Measurements from ENCODE around the gene MTMR3.
"Not testable (repeated sequence)": the region's sequence is repeated elsewhere in the genome, so short reads cannot be mapped to it uniquely, and the experiment has no call there.

MTMR3 gene

DNA sequence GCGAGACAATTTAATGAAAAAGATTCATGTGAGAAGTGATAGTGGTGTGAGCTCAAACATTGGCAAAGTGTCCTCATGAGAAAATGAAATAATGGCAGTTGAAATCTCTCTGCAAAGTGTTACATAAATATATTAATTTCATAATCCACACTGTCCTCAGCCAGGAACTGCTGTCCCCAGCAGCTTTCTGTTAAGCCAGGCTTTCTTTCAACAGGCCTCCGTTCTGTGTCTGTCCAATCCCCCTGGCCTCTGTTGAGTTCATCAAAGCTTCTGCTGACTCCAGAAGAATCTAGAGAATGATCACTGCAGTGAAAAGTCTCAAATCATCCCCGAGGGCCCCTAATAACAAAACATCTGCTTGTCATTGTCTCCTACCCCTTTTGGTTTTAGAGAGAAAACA lies 34.9 kb upstream of the MTMR3 start:
- Histone ChIP-seq H3K9ac (ENCODE audit: low read depth, low read length) (no peak overlapping the region), H3K36me3 (ENCODE audit: insufficient read depth, low read depth, low read length) (no peaks in the 10 kb centered on the region), H3K4me1 (ENCODE audit: insufficient read depth, low read length) (no peaks in the 10 kb centered on the region), H3K27ac (ENCODE audit: low read length) (no peak overlapping the region), H3K27me3 (ENCODE audit: insufficient read depth, low read length) (no peaks in the 10 kb centered on the region), H3K4me3 (ENCODE audit: low read length) (no peak overlapping the region), H3K9me3 (ENCODE audit: insufficient read depth, low read depth, low read length) (peaks cover 5% of the 10 kb centered on the region; the same call in 1 of the 2 replicates)

DNA sequence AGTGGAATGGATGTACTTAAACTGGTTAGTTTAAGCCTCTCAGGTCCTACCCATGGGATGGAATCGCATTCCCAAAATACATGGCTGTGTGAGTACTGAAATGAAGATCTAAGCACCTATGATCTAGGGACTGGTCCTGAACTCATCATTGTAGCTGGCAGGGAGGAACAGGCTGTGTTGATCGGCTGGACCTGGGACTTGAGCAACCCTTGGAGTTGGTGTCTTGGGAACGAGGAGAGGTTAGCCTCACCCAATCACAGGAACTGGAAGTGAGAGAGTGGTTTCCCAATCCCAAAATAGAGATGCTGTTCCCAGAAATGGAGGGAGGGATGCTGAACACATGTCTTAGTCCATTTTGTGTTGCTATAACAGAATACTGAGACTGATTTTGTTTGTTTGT lies 28.5 kb upstream of the MTMR3 start:
- no peaks in the 10 kb centered on the region for H3K4me1 ChIP-seq (ENCODE audit: insufficient read depth, low read length)
- H3K9me3 ChIP-seq (ENCODE audit: insufficient read depth, low read depth, low read length), result no peaks in the 10 kb centered on the region
- no peaks in the 10 kb centered on the region for H3K36me3 ChIP-seq (ENCODE audit: insufficient read depth, low read depth, low read length)
- no peaks in the 10 kb centered on the region for H3K27me3 ChIP-seq (ENCODE audit: insufficient read depth, low read length)
- no peak overlapping the region for H3K4me3 ChIP-seq (ENCODE audit: low read length)
- H3K9ac ChIP-seq (ENCODE audit: low read depth, low read length), result no peak overlapping the region
- H3K27ac ChIP-seq (ENCODE audit: low read length), result no peak overlapping the region

DNA sequence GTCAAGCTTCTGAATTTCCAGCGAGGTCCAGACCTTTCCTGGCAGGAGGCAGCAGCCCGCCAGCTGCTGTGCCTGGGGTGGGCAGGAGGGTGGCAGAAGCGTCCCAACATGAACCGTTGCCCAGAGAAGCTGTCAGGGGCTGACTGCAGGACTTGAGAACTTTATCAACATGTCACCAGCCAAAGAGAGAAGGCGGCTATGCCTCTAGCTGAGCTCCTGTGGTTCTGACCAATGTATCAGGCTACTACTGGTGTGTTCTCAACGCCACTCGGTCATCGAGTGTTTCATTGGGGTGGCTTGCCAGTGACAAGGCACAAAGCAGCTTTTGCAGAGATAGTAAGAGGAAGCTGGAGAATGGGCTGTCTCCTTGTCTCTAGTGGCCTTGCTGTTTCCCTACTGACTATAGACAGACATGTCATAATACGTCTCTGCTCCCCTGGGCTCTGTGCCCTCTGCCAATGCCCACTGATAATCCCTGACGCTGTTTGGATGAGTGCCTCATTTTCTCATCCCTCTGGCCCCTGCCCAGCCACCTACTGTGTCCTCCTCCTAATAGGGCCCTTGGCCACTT lies 27.3 kb upstream of the MTMR3 start:
- H3K9ac ChIP-seq (ENCODE audit: low read depth, low read length), result no peak overlapping the region
- no peak overlapping the region for H3K4me3 ChIP-seq (ENCODE audit: low read length)
- no peaks in the 10 kb centered on the region for H3K9me3 ChIP-seq (ENCODE audit: insufficient read depth, low read depth, low read length)
- H3K27ac ChIP-seq (ENCODE audit: low read length), result no peak overlapping the region
- H3K4me1 ChIP-seq (ENCODE audit: insufficient read depth, low read length), result no peaks in the 10 kb centered on the region
- H3K36me3 ChIP-seq (ENCODE audit: insufficient read depth, low read depth, low read length), result no peaks in the 10 kb centered on the region
- H3K27me3 ChIP-seq (ENCODE audit: insufficient read depth, low read length), result no peaks in the 10 kb centered on the region

DNA sequence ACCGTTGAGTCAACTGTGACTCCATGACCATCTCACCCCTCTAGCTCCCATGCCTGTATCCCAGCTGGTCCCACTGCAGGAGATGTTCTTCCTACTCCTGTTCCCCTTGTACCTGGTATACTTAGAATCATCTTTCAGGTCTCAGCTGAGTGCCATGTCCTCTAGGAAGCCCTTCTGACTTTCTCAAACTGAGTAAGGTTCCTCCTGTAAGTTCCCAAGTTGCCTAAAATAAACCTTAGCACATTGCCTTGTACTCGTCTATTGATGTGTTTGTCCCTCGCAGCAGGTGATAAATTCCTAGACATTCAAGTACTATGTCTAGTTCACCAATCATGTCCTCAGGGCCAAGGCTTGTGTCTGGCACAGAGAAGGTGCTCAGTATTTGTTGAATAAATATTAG lies 26.5 kb upstream of the MTMR3 start:
- no peaks in the 10 kb centered on the region for H3K9me3 ChIP-seq (ENCODE audit: insufficient read depth, low read depth, low read length)
- H3K4me3 ChIP-seq (ENCODE audit: low read length), result no peak overlapping the region
- H3K4me1 ChIP-seq (ENCODE audit: insufficient read depth, low read length), result no peaks in the 10 kb centered on the region
- no peak overlapping the region for H3K9ac ChIP-seq (ENCODE audit: low read depth, low read length)
- H3K27ac ChIP-seq (ENCODE audit: low read length), result no peak overlapping the region
- H3K27me3 ChIP-seq (ENCODE audit: insufficient read depth, low read length), result no peaks in the 10 kb centered on the region
- H3K36me3 ChIP-seq (ENCODE audit: insufficient read depth, low read depth, low read length), result no peaks in the 10 kb centered on the region

DNA sequence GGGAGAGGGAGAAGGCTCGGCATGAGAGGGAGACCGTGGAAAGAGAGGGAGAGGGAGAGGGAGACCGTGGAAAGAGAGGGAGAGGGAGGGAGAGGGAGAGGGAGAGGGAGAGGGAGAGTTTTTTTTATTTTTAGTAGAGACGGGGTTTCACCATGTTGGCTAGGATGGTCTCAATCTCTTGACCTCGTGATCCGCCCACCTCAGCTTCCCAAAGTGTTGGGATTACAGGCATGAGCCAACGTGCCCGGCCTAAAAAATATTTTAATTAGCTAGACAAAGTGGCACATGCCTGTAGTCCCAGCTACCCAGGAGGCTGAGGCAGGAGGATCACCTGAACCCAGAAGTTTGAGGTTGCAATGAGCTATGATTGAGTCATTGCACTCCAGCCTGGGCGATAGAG lies 23.9 kb upstream of the MTMR3 start:
- not testable (repeated sequence) for H3K27me3 ChIP-seq (ENCODE audit: insufficient read depth, low read length); H3K4me3 ChIP-seq (ENCODE audit: low read length); H3K9ac ChIP-seq (ENCODE audit: low read depth, low read length); H3K36me3 ChIP-seq (ENCODE audit: insufficient read depth, low read depth, low read length); H3K4me1 ChIP-seq (ENCODE audit: insufficient read depth, low read length); H3K9me3 ChIP-seq (ENCODE audit: insufficient read depth, low read depth, low read length); H3K27ac ChIP-seq (ENCODE audit: low read length)

DNA sequence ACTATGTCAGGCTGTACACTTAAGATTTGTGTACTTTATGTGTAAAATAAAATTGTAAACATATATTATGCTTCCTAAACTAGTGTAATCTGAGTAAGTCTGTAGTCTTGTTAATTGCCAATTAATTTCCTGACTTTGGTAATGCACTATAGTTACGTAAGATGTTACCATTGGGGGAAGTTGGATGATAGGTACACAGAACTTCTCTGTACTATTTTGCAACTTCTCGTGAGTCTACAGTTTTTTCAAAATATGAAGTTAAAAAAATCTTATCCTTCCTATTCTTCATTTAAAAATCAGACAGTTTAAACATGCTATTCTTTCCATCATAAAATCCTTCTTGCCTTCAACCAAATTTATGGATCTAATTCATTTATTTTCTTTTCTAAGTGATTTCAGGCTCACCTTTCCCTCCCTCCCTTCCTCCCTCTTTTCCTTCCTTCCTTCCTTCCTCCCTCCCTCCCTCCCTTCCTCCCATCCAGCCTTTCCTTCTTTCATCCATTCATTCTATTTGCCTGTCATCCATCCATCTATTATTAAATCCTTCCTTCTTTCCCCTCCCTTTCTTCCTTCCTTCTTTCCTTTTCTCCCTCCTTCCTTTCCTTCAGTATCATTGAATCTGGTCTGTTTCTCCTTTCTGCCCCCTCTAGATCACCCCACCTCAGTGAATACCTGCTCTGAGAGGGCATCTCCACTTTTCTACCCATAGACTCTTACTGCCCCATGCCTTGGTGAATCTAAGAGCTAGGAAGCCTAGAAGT lies 22.8 kb upstream of the MTMR3 start:
- no peak overlapping the region for H3K27ac ChIP-seq (ENCODE audit: low read length)

DNA sequence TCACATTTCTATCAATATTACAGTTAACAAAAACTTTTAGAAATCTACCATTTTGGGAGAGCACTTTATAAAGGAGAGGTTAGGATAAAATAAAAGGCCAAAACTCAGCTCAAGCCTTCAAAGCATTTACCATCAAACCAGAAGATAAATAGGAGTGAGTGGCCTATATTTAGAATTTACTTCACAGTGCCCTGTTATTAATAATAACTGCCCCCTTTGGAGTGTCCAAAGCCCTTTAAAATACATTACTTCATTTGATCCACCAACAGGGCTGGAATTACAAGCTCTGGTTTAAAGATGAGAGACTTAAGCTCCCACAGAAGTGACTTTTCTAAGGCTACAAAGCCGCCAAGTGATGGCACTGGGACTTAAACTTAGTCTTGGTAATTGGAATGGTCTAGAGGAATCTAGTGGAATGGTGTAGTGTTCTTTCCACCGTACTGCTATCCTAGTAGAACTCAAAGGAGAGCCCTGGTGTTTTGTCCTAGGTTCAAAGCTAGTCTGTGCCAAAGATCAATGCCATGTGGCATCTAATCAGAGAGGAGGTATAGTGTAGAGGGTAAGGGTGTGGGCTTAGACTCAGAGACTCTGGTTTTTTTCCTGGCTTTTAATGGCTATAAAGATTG lies 21.2 kb upstream of the MTMR3 start:
- no peaks in the 10 kb centered on the region for H3K27me3 ChIP-seq (ENCODE audit: insufficient read depth, low read length)
- no peaks in the 10 kb centered on the region for H3K9me3 ChIP-seq (ENCODE audit: insufficient read depth, low read depth, low read length)
- no peak overlapping the region for H3K9ac ChIP-seq (ENCODE audit: low read depth, low read length)
- no peak overlapping the region for H3K4me3 ChIP-seq (ENCODE audit: low read length)
- no peaks in the 10 kb centered on the region for H3K4me1 ChIP-seq (ENCODE audit: insufficient read depth, low read length)
- no peaks in the 10 kb centered on the region for H3K36me3 ChIP-seq (ENCODE audit: insufficient read depth, low read depth, low read length)
- no peak overlapping the region for H3K27ac ChIP-seq (ENCODE audit: low read length)

More for the DNA sequence above, 22.8 kb upstream of the MTMR3 start:
- Histone ChIP-seq H3K9me3 (ENCODE audit: insufficient read depth, low read depth, low read length) (no peaks in the 10 kb centered on the region), H3K9ac (ENCODE audit: low read depth, low read length) (no peak overlapping the region), H3K36me3 (ENCODE audit: insufficient read depth, low read depth, low read length) (no peaks in the 10 kb centered on the region), H3K4me3 (ENCODE audit: low read length) (no peak overlapping the region), H3K4me1 (ENCODE audit: insufficient read depth, low read length) (no peaks in the 10 kb centered on the region), H3K27me3 (ENCODE audit: insufficient read depth, low read length) (no peaks in the 10 kb centered on the region)

DNA sequence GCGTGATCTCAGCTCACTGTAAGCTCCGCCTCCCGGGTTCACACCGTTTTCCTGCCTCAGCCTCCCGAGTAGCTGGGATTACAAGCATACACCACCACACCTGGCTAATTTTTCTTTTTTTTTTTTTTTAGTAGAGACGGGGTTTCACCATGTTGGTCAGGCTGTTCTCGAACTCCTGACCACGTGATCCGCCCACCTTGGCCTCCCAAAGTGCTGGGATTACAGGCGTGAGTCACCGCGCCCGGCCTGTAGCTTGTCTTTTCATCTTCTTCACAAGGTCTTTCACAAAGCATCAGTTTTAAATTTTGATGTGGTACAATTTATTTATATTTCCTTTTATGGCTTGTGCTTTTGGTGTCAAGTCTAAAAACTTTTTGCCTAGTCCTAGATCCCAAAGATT lies 17.4 kb upstream of the MTMR3 start:
- not testable (repeated sequence) for H3K4me1 ChIP-seq (ENCODE audit: insufficient read depth, low read length); H3K36me3 ChIP-seq (ENCODE audit: insufficient read depth, low read depth, low read length); H3K4me3 ChIP-seq (ENCODE audit: low read length); H3K27me3 ChIP-seq (ENCODE audit: insufficient read depth, low read length); H3K9ac ChIP-seq (ENCODE audit: low read depth, low read length); H3K9me3 ChIP-seq (ENCODE audit: insufficient read depth, low read depth, low read length); H3K27ac ChIP-seq (ENCODE audit: low read length)

DNA sequence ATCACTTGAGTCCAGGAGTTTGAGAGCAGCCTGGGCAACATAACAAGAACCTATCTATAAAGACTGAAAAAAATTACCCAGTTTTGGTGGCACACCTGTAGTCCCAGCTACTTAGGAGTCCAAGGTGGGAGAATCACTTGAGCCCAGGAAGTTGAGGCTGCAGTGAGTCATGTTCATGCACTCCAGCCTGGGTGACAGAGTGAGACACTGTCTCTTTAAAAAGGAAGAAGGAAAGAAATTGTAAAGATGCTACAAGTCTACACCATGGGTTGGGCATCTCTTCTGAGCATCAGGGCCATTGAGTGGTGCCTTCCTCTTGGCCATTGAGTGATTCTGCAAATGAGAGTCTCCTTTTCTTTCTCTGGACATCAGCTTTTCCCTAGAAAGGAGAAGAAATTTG lies 15.7 kb upstream of the MTMR3 start:
- no peaks in the 10 kb centered on the region for H3K27me3 ChIP-seq (ENCODE audit: insufficient read depth, low read length)
- H3K4me1 ChIP-seq (ENCODE audit: insufficient read depth, low read length), result no peaks in the 10 kb centered on the region; the same call in 1 of the 2 replicates
- no peak overlapping the region for H3K4me3 ChIP-seq (ENCODE audit: low read length)
- H3K27ac ChIP-seq (ENCODE audit: low read length), result no peak overlapping the region
- H3K36me3 ChIP-seq (ENCODE audit: insufficient read depth, low read depth, low read length), result no peaks in the 10 kb centered on the region
- no peaks in the 10 kb centered on the region for H3K9me3 ChIP-seq (ENCODE audit: insufficient read depth, low read depth, low read length)
- H3K9ac ChIP-seq (ENCODE audit: low read depth, low read length), result no peak overlapping the region

DNA sequence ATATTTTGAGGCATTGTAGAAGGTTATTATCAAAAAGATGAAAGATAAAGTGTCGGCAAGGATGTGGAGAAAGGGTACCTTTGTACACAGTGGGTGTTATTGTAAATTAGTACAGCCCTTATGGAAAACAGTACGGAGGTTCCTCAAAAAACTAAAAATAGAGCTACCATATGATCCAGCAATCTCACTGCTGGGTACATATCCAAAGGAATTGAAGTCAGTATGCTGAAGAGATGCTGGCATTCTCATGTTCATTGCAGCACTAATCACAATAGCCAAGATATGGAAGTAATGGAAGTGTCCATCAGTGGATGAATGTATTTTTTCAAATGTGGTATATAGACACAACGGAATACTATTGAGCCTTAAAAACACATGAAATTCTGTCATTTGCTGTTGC lies 15.1 kb upstream of the MTMR3 start:
- Histone ChIP-seq H3K4me3 (ENCODE audit: low read length) (no peak overlapping the region), H3K4me1 (ENCODE audit: insufficient read depth, low read length) (no peaks in the 10 kb centered on the region; the same call in 1 of the 2 replicates), H3K9me3 (ENCODE audit: insufficient read depth, low read depth, low read length) (no peaks in the 10 kb centered on the region), H3K36me3 (ENCODE audit: insufficient read depth, low read depth, low read length) (no peaks in the 10 kb centered on the region), H3K27me3 (ENCODE audit: insufficient read depth, low read length) (no peaks in the 10 kb centered on the region), H3K27ac (ENCODE audit: low read length) (no peak overlapping the region), H3K9ac (ENCODE audit: low read depth, low read length) (no peak overlapping the region)

DNA sequence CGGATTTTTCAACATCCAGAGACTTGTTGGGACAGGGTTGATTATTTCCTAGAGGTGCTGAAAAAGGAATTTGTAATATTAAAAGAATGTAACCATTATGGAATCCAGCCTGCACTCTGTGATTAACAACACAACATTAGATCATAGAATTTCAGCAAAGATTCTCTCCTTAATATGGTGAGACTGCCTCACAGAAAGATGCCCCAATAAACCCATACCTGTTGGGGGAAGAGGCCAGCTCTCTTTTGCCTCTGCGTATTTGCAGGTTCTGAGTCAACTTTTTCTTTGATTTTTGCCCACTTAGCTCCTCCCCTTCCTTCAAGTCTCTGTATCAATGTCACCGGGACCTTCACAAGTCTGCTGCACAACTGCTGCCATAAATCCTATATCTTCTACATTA lies 12.4 kb upstream of the MTMR3 start:
- H3K4me3 ChIP-seq (ENCODE audit: low read length), result no peak overlapping the region
- no peaks in the 10 kb centered on the region; the same call in 1 of the 2 replicates for H3K4me1 ChIP-seq (ENCODE audit: insufficient read depth, low read length)
- no peak overlapping the region for H3K9ac ChIP-seq (ENCODE audit: low read depth, low read length)
- no peaks in the 10 kb centered on the region for H3K27me3 ChIP-seq (ENCODE audit: insufficient read depth, low read length)
- no peak overlapping the region for H3K27ac ChIP-seq (ENCODE audit: low read length)
- H3K9me3 ChIP-seq (ENCODE audit: insufficient read depth, low read depth, low read length), result no peaks in the 10 kb centered on the region
- H3K36me3 ChIP-seq (ENCODE audit: insufficient read depth, low read depth, low read length), result no peaks in the 10 kb centered on the region

DNA sequence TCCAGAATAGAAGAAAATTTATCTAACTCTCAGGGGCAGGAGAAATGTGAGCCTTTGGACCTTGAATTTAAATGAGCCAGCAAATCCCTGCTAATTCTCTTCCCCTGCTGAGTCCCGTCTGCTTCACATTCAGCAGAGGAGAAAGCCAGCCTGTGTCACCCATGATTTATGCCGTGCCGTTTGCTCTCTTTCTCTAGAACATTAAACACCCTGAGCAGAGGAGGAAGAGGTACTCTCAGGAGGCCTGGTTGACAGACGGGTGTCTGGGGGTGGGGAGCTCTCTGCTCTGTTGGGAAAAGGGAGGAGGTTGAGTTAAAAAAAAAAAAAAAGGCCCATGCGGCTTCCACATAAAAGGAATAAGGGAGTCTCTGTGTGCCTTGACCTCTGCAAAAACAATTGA lies 11.3 kb upstream of the MTMR3 start:
- H3K4me3 ChIP-seq (ENCODE audit: low read length), result no peak overlapping the region
- no peaks in the 10 kb centered on the region for H3K27me3 ChIP-seq (ENCODE audit: insufficient read depth, low read length)
- no peaks in the 10 kb centered on the region for H3K9me3 ChIP-seq (ENCODE audit: insufficient read depth, low read depth, low read length)
- H3K36me3 ChIP-seq (ENCODE audit: insufficient read depth, low read depth, low read length), result no peaks in the 10 kb centered on the region
- H3K4me1 ChIP-seq (ENCODE audit: insufficient read depth, low read length), result no peaks in the 10 kb centered on the region; the same call in 1 of the 2 replicates
- H3K9ac ChIP-seq (ENCODE audit: low read depth, low read length), result no peak overlapping the region
- H3K27ac ChIP-seq (ENCODE audit: low read length), result no peak overlapping the region
